Endodermal cell (in vitro differentiated cells): ENCODE data around the gene ARID2. TPM values are rescaled to one million over a fixed set of nuclear protein-coding genes. Genes with fewer than 3 reads are reported as not detected.

Source experiments
- DNase-seq: peaks from one replicate; pipeline ENCODE4 v3.0.0-alpha.2; 2017
- H3K27ac ChIP-seq: 2 replicates; pipeline ENCODE4 v1.5.1; 2013; ENCODE audit warnings: mild to moderate bottlenecking, low read depth, low read length, moderate library complexity
- H3K27me3 ChIP-seq: 2 replicates; pipeline ENCODE4 v1.6.1; 2013; ENCODE audit warnings: mild to moderate bottlenecking, low read length, moderate library complexity; ENCODE audit not compliant: insufficient read depth, control insufficient read depth, poor library complexity, severe bottlenecking
- H3K36me3 ChIP-seq: 2 replicates; pipeline ENCODE4 v1.7.0; 2013; ENCODE audit warnings: mild to moderate bottlenecking, low read length, moderate library complexity; ENCODE audit not compliant: control insufficient read depth, insufficient read depth
- H3K4me1 ChIP-seq: one replicate; pipeline ENCODE4 v1.7.0; 2013; ENCODE audit warnings: low read length; ENCODE audit not compliant: control insufficient read depth, insufficient read depth
- H3K4me3 ChIP-seq: 2 replicates; pipeline ENCODE4 v1.5.1; 2013; ENCODE audit warnings: mild to moderate bottlenecking, low read length, moderate library complexity
- H3K9ac ChIP-seq: 2 replicates; pipeline ENCODE4 v1.6.1; 2013; ENCODE audit warnings: mild to moderate bottlenecking, low read length, moderate library complexity; ENCODE audit not compliant: poor library complexity, severe bottlenecking; ENCODE audit errors: extremely low read depth
- H3K9me3 ChIP-seq: 2 replicates; pipeline ENCODE4 v1.6.1; 2013; ENCODE audit warnings: mild to moderate bottlenecking, low read length, moderate library complexity; ENCODE audit not compliant: control insufficient read depth
- H3K27ac Mint-ChIP-seq: 2 replicates; pipeline ENCODE4 v1.8.0; 2020; ENCODE audit warnings: mixed read lengths
- H3K27me3 Mint-ChIP-seq: 2 replicates; pipeline ENCODE4 v1.8.0; 2021; ENCODE audit warnings: mild to moderate bottlenecking, mixed read lengths; ENCODE audit not compliant: insufficient read depth
- H3K36me3 Mint-ChIP-seq: 2 replicates; pipeline ENCODE4 v1.8.0; 2020; ENCODE audit warnings: low read depth, mixed read lengths
- H3K4me1 Mint-ChIP-seq: 2 replicates; pipeline ENCODE4 v1.8.0; 2020; ENCODE audit warnings: mixed read lengths
- H3K4me3 Mint-ChIP-seq: 2 replicates; pipeline ENCODE4 v1.8.0; 2020; ENCODE audit warnings: mild to moderate bottlenecking, moderate library complexity, mixed read lengths
- H3K9me3 Mint-ChIP-seq: 2 replicates; pipeline ENCODE4 v1.8.0; 2020; ENCODE audit warnings: mild to moderate bottlenecking, mixed read lengths
- CTCF ChIP-seq: fragments of 200-600 bp; sonication (generic); conservative IDR thresholded peaks from 2 replicates; pipeline ENCODE4 v1.5.0; 2021; ENCODE audit warnings: antibody characterized with exemption, mild to moderate bottlenecking
- WGBS, 2 experiments: methylation state at CpG; one replicate each; pipeline versions ENCODE4 v1.1.5 to v1.1.7; 2013; ENCODE audit warnings: missing lambda C conversion rate in 2 of 2, mixed read lengths in 1 of 2; ENCODE audit not compliant: insufficient coverage in 1 of 2, insufficient read length in 1 of 2; 5-methylcytosine and 5-hydroxymethylcytosine counted together
- total RNA-seq, 2 donors: library from RNA; stranded (reverse); fragmentation: NEBNext Ultra II Directional in 1 of 2; extraction: Animal tissue kit (Norgen Biotek cat#: 25700) in 1 of 2; gene quantifications; 2 replicates in 1 of 2; 3 replicates in 1 of 2; pipeline ENCODE4 v1.2.1, GENCODE V29; 2021

ARID2 gene
- total RNA-seq, 2 donors from 2014 or later: 54.0 to 58.1 TPM

- no peak for DNase-seq
- Mint-ChIP-seq H3K4me1 (no peaks in the 10 kb centered on the region), H3K36me3 (peaks cover 20% of the 10 kb centered on the region), H3K27ac (no peak overlapping the region), H3K9me3 (peaks cover 8% of the 10 kb centered on the region), H3K27me3 (no peaks in the 10 kb centered on the region), H3K4me3 (no peak overlapping the region)
- no peak overlapping the region for H3K27ac ChIP-seq
- H3K4me3 ChIP-seq: no peak overlapping the region
- H3K27me3 ChIP-seq: no peaks in the 10 kb centered on the region
- H3K36me3 ChIP-seq: peaks cover 9% of the 10 kb centered on the region
- H3K9ac ChIP-seq: no peak overlapping the region
- H3K9me3 ChIP-seq: peaks cover 5% of the 10 kb centered on the region
- H3K4me1 ChIP-seq: no peaks in the 10 kb centered on the region
- no peak for TF ChIP-seq CTCF
These were observed 73.6 kb downstream of the ARID2 start for GRCh38 chr12:45803111-45803510.

GRCh38 chr12:45816652-45817051, 87.1 kb downstream of the ARID2 start:
- H3K4me3 ChIP-seq: no peak overlapping the region
- 100% methylated on average over 1 of the region's 1 CpG; no CpG with 5 or more reads in 1 of the 2 experiments for WGBS, 2 experiments

GRCh38 chr12:45827974-45828373, 98.5 kb downstream of the ARID2 start:
- DNase-seq: no peak
- no peaks in the 10 kb centered on the region for H3K27me3 ChIP-seq
- H3K9me3 Mint-ChIP-seq: peaks cover 2% of the 10 kb centered on the region
- WGBS, 2 experiments: 93 to 100% methylated on average over 2 to 3 of the region's 3 CpGs
- peaks cover 41% of the 10 kb centered on the region for H3K36me3 ChIP-seq
- H3K36me3 Mint-ChIP-seq: peaks cover 53% of the 10 kb centered on the region
- H3K4me1 Mint-ChIP-seq: no peaks in the 10 kb centered on the region
- H3K4me1 ChIP-seq: no peaks in the 10 kb centered on the region
- H3K27ac ChIP-seq: no peak overlapping the region
- no peak for TF ChIP-seq CTCF
- no peak overlapping the region for H3K9ac ChIP-seq
- no peak overlapping the region for H3K4me3 ChIP-seq
- peaks cover 9% of the 10 kb centered on the region for H3K9me3 ChIP-seq
- no peak overlapping the region for H3K4me3 Mint-ChIP-seq
- no peak overlapping the region for H3K27ac Mint-ChIP-seq
- no peaks in the 10 kb centered on the region for H3K27me3 Mint-ChIP-seq

More at GRCh38 chr12:45816652-45817051, 87.1 kb downstream of the ARID2 start:
- no peaks in the 10 kb centered on the region for H3K4me1 ChIP-seq
- H3K27me3 ChIP-seq: no peaks in the 10 kb centered on the region
- no peak overlapping the region for H3K4me3 Mint-ChIP-seq
- no peaks in the 10 kb centered on the region for H3K9me3 Mint-ChIP-seq
- no peaks in the 10 kb centered on the region for H3K9me3 ChIP-seq
- H3K4me1 Mint-ChIP-seq: peaks cover 2% of the 10 kb centered on the region
- peak; percentile 52 for TF ChIP-seq CTCF
- no peak overlapping the region for H3K27ac ChIP-seq
- no peak for DNase-seq
- no peak overlapping the region for H3K9ac ChIP-seq
- no peaks in the 10 kb centered on the region for H3K27me3 Mint-ChIP-seq
- peaks cover 35% of the 10 kb centered on the region for H3K36me3 ChIP-seq
- no peak overlapping the region for H3K27ac Mint-ChIP-seq
- peaks cover 31% of the 10 kb centered on the region for H3K36me3 Mint-ChIP-seq
